D721Med (cell line): ENCODE results near the gene ADTRP.

Source experiments
- DNase-seq: peaks from one replicate; pipeline ENCODE4 v3.0.0; 2011; ENCODE audit warnings: low spot score; ENCODE audit not compliant: insufficient read length
- FAIRE-seq: peaks from 2 replicates; lab custom pipeline; 2011; peaks lifted over from hg19 to GRCh38; lab: Jason Lieb, UNC
- CTCF ChIP-seq: IDR thresholded peaks from 2 replicates; pipeline ENCODE4 v1.5.1; 2012; ENCODE audit warnings: mild to moderate bottlenecking, control low read depth; ENCODE audit not compliant: insufficient read depth; ENCODE audit errors: missing control alignments

The ADTRP gene

GRCh38 chr6:11727998-11728961, 50.3 kb downstream of the ADTRP start:
- DNase-seq = no peak
- FAIRE-seq = no peak

GRCh38 chr6:11727346-11727997, 51.1 kb downstream of the ADTRP start:
- DNase-seq (no peak), FAIRE-seq (no peak)
- no peak for TF ChIP-seq CTCF

More at GRCh38 chr6:11727998-11728961, 50.3 kb downstream of the ADTRP start:
- no peak for TF ChIP-seq CTCF

- FAIRE-seq (no peak), DNase-seq (no peak)
- TF ChIP-seq CTCF = no peak
Observed at GRCh38 chr6:11724286-11724685, 54.3 kb downstream of the ADTRP start.

- FAIRE-seq (no peak), DNase-seq (no peak)
- no peak for TF ChIP-seq CTCF
Observed at GRCh38 chr6:11722805-11723631, 55.6 kb downstream of the ADTRP start.

GRCh38 chr6:11722220-11722619, 56.4 kb downstream of the ADTRP start:
- DNase-seq = no peak
- TF ChIP-seq CTCF = no peak
- FAIRE-seq = no peak

- no peak for DNase-seq
- TF ChIP-seq CTCF = no peak
- no peak for FAIRE-seq
Observed at GRCh38 chr6:11718463-11718862, 60.1 kb downstream of the ADTRP start.
